HK-2 (cell line): Measurements from ENCODE around the gene CYP2A7.
"Not testable (repeated sequence)": the region's sequence is repeated elsewhere in the genome, so short reads cannot be mapped to it uniquely, and the experiment has no call there.

Experiments
- DNase-seq: peaks from one replicate; pipeline ENCODE4 v3.0.0-alpha.2; 2018; ENCODE audit not compliant: unreplicated experiment

The CYP2A7 gene

GRCh38 chr19:40842997-40843652 lies 38.9 kb downstream of the CYP2A7 start:
- DNase-seq: not testable (repeated sequence)

GRCh38 chr19:40842012-40842411 lies 40.0 kb downstream of the CYP2A7 start:
- DNase-seq: not testable (repeated sequence)

GRCh38 chr19:40838477-40838876 lies 43.6 kb downstream of the CYP2A7 start:
- not testable (repeated sequence) for DNase-seq

GRCh38 chr19:40836754-40837429 lies 45.1 kb downstream of the CYP2A7 start:
- DNase-seq: no peak

GRCh38 chr19:40833728-40834533 lies 48.1 kb downstream of the CYP2A7 start:
- not testable (repeated sequence) for DNase-seq

DNA sequence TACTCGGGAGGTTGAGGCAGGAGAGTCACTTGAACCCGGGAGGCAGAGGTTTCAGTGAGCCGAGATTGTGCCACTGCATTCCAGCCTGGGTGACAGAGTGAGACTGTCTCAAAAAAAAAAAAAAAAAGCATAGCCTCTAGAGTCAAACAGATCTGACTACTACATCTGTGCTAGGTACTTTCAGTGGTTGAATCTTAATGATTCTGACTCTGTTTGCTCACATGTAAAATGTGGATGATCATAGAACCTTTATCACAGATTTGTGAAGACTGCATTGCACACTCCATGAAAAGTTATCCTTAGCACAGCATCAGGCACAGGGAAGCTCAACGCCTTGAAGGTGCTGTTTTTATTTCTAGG lies 49.6 kb downstream of the CYP2A7 start:
- DNase-seq: not testable (repeated sequence)

DNA sequence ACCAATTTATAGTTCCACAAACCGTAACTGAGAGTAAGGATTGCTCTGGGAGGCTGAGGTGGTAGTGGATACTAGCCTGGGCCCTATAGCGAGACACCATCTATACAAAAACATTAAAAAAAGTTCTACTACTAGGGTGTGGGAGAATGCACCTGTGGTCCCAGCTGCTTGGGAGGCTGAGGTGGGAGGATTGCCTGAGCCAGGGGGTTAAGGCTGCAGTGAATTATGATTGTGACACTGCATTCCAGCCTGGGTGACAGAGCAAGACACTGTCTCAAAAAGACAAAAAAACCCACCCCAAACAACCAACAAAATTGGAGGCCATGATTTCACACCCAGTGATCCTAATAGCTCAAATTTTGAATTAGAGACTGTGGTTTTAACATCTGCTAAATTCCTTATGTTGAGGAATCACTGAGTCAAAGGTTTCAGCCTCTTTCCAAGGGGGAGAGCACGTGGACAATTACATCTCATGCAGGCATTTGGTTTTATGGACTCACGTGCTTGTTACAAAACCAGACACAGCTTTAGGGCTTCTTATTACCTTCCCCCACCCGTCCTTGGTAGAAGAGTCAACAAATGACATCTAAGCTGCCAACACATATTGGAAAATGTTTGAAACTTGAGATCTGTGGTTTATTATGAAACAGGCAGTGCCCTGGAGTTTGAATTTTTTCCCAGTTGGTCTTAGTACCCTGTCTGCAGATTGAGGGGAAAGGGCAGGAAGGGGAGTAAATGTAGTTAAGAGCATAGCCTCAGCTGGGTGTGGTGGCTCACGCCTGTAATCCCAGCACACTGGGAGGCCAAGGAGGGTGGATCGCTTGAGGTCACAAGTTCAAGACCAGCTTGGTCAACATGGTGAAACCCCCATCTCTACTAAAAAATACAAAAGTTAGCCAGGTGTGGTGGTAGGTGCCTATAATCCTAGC lies 50.3 kb downstream of the CYP2A7 start:
- DNase-seq: no peak

DNA sequence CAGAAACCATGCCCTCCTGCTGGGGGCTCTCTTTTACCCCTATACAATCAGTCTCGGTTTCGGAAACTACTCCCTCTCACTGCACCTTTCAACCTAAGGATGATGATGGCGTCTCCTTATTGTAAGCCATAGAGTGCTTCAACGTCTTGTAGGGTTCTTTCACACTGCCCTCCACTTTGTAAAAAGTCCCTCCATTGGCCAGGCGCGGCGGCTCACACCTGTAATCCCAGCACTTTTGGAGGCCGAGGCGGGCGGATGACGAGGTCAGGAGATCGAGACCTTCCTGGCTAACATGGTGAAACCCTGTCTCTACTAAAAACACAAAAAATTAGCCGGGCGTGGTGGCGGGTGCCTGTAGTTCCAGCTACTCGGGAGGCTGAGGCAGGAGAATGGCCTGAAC lies 51.3 kb downstream of the CYP2A7 start:
- not testable (repeated sequence) for DNase-seq

- DNase-seq: no peak
Observed at GRCh38 chr19:40829205-40829604, 52.8 kb downstream of the CYP2A7 start.

- DNase-seq: no peak
Observed at GRCh38 chr19:40827386-40828247, 54.4 kb downstream of the CYP2A7 start.

DNA sequence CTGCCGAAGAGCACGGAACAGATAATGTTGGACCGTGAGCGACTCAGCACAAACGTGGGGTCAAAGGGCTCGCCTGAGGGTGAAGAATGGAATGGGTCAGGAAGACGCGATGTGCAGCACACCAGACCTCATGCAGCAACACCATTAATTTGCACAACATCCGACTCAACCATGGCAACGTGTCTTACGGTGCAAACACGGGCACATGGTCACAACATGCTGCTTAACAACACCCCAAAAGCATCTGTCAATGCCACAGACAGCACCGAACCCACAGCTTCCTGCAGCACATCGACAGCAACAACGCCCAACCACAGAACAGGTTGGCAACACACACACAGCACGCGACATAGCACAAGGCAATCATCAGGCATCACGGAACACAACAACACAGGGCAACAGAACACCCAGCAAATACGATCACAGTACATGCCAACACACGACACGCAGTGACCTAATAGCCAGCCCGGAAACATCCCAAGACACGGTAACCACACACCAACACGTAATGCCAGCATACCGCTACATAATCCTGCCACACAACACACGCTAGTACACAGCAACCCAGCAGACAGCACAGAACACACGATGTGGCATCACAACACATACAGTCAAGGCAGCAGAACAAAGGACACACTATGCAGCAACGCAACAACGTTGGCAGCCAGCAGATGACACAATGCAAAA lies 55.2 kb downstream of the CYP2A7 start:
- DNase-seq: not testable (repeated sequence)

DNA sequence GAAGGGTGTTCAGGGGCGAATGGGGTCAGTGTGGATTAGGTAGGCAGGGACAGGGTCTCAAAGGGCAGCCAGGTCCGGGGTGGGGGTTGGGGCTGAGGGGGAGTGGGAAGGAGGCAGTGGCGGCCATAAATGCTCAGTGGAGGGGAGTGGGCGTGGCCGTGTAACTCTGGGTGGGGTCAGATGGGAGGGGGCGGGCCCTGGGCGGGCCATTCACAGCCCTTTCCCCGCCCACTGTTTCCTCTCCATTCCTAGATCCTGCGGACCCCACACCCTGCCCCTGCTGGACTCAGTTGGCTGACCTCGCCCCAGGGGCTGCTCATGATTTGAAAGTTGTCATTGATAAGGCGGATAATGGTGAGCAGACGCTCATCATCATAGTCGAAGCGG lies 55.7 kb downstream of the CYP2A7 start:
- DNase-seq: not testable (repeated sequence)

DNA sequence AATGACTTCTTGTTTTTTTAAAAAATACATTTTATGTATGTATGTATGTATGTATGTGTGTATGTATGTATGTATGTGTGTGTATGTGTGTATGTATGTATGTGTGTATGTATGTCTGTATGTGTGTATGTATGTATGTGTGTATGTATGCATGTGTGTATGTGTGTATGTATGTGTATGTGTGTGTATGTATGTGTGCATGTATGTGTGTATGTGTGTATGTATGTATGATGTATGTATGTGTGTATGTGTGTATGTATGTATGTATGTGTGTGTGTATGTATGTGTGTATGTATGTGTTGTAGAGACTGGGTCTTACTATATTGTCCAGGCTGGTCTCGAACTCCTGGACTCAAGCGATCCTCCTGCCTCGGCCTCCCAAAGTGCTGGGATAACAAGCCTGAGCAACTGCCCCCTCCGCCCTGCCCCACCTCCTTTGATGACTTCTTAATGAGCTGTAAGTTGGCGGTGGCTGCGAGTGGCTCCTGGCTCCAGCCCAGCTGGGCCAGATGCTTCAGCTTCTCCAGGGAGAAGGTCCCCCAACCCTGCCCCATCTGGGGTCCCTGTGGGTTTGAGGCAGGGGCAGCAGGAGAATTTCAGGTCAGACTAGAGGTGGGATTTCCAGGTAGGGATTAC lies 56.5 kb downstream of the CYP2A7 start:
- not testable (repeated sequence) for DNase-seq
